ENCODE measurements around the gene VSTM2B.

VSTM2B gene

GRCh38 chr19:29569038-29569911 is 43.5 kb downstream of the VSTM2B start:
- DNase-seq = no peak

GRCh38 chr19:29571181-29571580 is 45.4 kb downstream of the VSTM2B start:
- DNase-seq = no peak

- no peak for DNase-seq
Measured at GRCh38 chr19:29573486-29573885, 47.7 kb downstream of the VSTM2B start.

- no peak for DNase-seq
Measured at GRCh38 chr19:29574510-29574909, 48.7 kb downstream of the VSTM2B start.

- DNase-seq = no peak
Measured at GRCh38 chr19:29576046-29576606, 50.3 kb downstream of the VSTM2B start.

GRCh38 chr19:29576761-29577648 is 51.2 kb downstream of the VSTM2B start:
- DNase-seq = no peak

GRCh38 chr19:29577649-29577963 is 51.8 kb downstream of the VSTM2B start:
- DNase-seq = no peak

GRCh38 chr19:29578349-29578748 is 52.6 kb downstream of the VSTM2B start:
- no peak for DNase-seq

- no peak for DNase-seq
Measured at GRCh38 chr19:29579308-29579910, 53.6 kb downstream of the VSTM2B start.

- DNase-seq = no peak
Measured at GRCh38 chr19:29581398-29581797, 55.6 kb downstream of the VSTM2B start.

- DNase-seq = no peak
Measured at GRCh38 chr19:29583196-29583999, 57.6 kb downstream of the VSTM2B start.

GRCh38 chr19:29586401-29586800 is 60.6 kb downstream of the VSTM2B start:
- no peak for DNase-seq

- DNase-seq = no peak
Measured at GRCh38 chr19:29587059-29587458, 61.3 kb downstream of the VSTM2B start.

- no peak for DNase-seq
Measured at GRCh38 chr19:29587518-29587986, 61.8 kb downstream of the VSTM2B start.

- no peak for DNase-seq
Measured at GRCh38 chr19:29588095-29588494, 62.3 kb downstream of the VSTM2B start.

- no peak for DNase-seq
Measured at GRCh38 chr19:29590278-29590677, 64.5 kb downstream of the VSTM2B start.

GRCh38 chr19:29591670-29592069 is 65.9 kb downstream of the VSTM2B start:
- DNase-seq = no peak

GRCh38 chr19:29593869-29594268 is 68.1 kb downstream of the VSTM2B start:
- no peak for DNase-seq

GRCh38 chr19:29596080-29596727 is 70.4 kb downstream of the VSTM2B start:
- DNase-seq = no peak

- no peak for DNase-seq
Measured at GRCh38 chr19:29596885-29597525, 71.2 kb downstream of the VSTM2B start.

GRCh38 chr19:29598036-29598435 is 72.2 kb downstream of the VSTM2B start:
- no peak for DNase-seq
